ENCODE data around the gene SPEM3. TPM values are rescaled to one million over a fixed set of nuclear protein-coding genes. Genes with fewer than 3 reads are reported as not detected.

SPEM3 gene
- total RNA-seq, 3 donors from 2014 or later = not detected

DNA sequence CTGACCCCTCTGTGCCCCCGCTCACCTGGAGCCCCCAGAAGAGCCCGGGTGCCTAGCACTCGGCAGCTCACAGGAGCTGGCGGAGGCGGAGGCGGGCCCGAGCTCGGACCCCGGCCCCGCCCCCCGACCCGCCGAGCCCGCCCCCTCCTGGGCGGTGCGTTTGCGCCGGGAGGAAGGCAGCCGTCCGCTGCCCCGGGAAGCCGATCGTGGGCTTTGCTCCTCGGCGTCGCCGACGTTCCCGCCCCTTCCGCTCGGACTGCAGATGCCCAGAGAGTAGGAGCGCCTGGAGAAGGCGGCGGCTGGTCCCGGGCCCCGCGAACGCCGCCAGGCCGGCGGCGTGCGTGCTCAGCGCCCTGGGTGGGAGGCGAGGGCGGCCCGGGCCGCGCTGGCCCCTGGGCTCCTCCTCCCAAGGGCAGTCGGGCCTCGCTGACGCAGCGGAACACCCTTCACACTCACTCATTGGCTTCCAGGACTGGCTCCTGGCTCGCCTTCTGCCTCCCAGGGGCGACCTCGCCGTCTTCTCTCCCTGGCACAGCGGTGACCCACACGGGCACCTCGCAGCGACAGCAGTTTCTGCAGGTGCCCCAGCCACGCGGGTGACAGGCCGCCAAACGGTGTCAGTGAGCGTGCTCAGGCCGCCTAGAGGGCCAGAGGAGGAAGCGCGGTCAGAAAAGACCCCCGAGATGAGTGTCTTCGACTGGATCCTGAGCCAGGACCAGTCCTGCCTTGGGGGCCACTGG, 34.0 kb upstream of the SPEM3 start, which contains the start of gene PLSCR3:
Gene PLSCR3, minus strand, starts transcription at position 74 of the 740 bp plus-strand sequence. CDS start 415 bp downstream, outside the sequence.
- Histone ChIP-seq H3K27ac (peak within 1 kb of the TSS; percentile 89 to 94), H3K4me3 (peak within 1 kb of the TSS; percentile 85 to 90 (median 90)), H3K36me3 (no peaks in the 10 kb centered on the region), H3K27me3 (no peaks in the 10 kb centered on the region), H3K4me1 (peaks cover 0 to 7% of the 10 kb centered on the region in 2 donors), H3K9me3 (no peaks in the 10 kb centered on the region)
- TF ChIP-seq POLR2A (IDR thresholded peaks at IDR 0.05) = peak; percentile 27
- TF ChIP-seq, protein P1, sequence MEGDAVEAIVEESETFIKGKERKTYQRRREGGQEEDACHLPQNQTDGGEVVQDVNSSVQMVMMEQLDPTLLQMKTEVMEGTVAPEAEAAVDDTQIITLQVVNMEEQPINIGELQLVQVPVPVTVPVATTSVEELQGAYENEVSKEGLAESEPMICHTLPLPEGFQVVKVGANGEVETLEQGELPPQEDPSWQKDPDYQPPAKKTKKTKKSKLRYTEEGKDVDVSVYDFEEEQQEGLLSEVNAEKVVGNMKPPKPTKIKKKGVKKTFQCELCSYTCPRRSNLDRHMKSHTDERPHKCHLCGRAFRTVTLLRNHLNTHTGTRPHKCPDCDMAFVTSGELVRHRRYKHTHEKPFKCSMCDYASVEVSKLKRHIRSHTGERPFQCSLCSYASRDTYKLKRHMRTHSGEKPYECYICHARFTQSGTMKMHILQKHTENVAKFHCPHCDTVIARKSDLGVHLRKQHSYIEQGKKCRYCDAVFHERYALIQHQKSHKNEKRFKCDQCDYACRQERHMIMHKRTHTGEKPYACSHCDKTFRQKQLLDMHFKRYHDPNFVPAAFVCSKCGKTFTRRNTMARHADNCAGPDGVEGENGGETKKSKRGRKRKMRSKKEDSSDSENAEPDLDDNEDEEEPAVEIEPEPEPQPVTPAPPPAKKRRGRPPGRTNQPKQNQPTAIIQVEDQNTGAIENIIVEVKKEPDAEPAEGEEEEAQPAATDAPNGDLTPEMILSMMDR (IDR thresholded peaks at IDR 0.05) = peak; percentile 55 to 64 (median 56)
- TF ChIP-seq POLR2AphosphoS5 (IDR thresholded peaks at IDR 0.05) = peak; percentile 48 to 86 (median 77)
- intact Hi-C loops (cut with DNase I; ENCODE audit: low total_unique reads) = loop anchor here (5.0 kb wide), 1 partner anchor 772 kb away; no protein-coding TSS in a partner anchor
- DNase-seq (ENCODE audit: low spot score in 2 of 2) = peak; percentile 79 to 80

DNA sequence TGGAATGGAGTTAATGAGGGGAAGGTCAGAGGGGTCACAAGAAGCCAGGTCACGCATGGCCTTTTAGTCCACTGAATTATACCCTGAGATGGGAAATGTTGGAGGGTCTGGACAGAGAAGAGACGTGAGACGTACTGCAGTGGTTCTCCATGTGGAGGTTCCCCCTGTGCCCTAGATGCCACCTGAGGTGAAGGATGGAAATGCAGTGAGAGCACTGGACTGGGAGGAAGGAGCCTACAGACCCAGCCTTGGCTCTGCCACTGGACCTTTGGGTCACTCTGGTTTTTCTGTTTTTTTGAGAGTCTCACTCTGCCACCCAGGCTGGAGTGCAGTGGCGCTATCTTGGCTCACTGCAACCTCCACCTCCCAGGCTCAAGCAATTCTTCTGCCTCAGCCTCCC, 32.5 kb upstream of the SPEM3 start:
- Histone ChIP-seq H3K9me3 (no peaks in the 10 kb centered on the region), H3K36me3 (no peaks in the 10 kb centered on the region), H3K27me3 (no peaks in the 10 kb centered on the region), H3K27ac (no peak overlapping the region), H3K4me3 (no peak overlapping the region), H3K4me1 (peaks cover 0 to 7% of the 10 kb centered on the region in 2 donors)
- intact Hi-C loops (cut with DNase I; ENCODE audit: low total_unique reads) = loop anchor here (5.0 kb wide), 1 partner anchor 774 kb away; no protein-coding TSS in a partner anchor
- TF ChIP-seq, protein P1 (IDR thresholded peaks at IDR 0.05) = no peak
- TF ChIP-seq POLR2A (IDR thresholded peaks at IDR 0.05) (no peak), POLR2AphosphoS5 (IDR thresholded peaks at IDR 0.05) (no peak)
- DNase-seq (ENCODE audit: low spot score in 2 of 2) = no peak

- Histone ChIP-seq H3K9me3 (no peaks in the 10 kb centered on the region), H3K4me1 (peaks cover 0 to 8% of the 10 kb centered on the region in 2 donors), H3K27me3 (no peaks in the 10 kb centered on the region), H3K36me3 (no peaks in the 10 kb centered on the region), H3K27ac (no peak overlapping the region), H3K4me3 (no peak overlapping the region)
- no peak for DNase-seq (ENCODE audit: low spot score in 2 of 2)
- TF ChIP-seq, protein P1 (IDR thresholded peaks at IDR 0.05) = no peak
- no peak for TF ChIP-seq POLR2A (IDR thresholded peaks at IDR 0.05)
- TF ChIP-seq POLR2AphosphoS5 (IDR thresholded peaks at IDR 0.05) = no peak
- intact Hi-C loops (cut with DNase I; ENCODE audit: low total_unique reads) = loop anchor here (5.0 kb wide), 1 partner anchor 776 kb away; no protein-coding TSS in a partner anchor
Observed at GRCh38 chr17:7398612-7399011, 30.0 kb upstream of the SPEM3 start.

DNA sequence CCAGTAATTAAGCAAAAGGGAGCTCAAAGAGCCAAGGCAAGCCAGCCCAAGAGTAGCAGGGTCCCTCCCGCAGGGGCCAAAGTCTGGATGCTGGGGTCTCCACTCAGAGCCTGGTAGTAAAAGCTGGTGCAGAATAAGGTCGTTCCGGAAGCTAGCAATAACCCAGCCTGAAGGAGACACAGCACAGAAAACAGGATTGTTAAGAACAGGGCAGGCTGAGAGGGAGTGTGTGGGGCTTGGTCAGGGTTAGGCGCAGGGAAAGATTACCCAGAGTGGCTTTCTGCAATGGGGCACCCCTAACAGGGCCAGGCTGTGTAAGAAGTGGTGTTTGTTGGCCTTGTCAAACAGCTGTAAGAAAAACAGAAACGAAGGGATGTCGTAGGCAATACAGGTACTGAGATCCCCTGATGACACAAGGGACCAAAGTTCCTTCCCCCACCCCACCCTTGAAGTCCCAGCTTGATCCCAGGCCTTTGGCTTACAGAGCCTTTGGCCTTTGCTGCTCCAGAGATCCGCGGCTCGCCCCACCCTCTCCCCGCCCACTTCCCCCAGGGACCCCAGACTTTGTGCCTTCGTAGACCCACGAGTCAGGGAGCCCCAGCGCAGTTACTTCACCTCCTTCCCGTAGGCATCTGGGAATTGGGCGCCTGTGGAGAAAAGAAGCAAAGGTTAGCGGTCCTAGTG, 25.5 kb upstream of the SPEM3 start:
- Histone ChIP-seq H3K9me3 (no peaks in the 10 kb centered on the region), H3K36me3 (no peaks in the 10 kb centered on the region), H3K4me1 (peaks cover 4 to 8% of the 10 kb centered on the region in 2 donors), H3K27me3 (no peaks in the 10 kb centered on the region), H3K27ac (peak overlapping the region; percentile 84 to 92), H3K4me3 (peak overlapping the region; percentile 57 to 89 (median 80))
- TF ChIP-seq, protein P1 (IDR thresholded peaks at IDR 0.05) = no peak
- TF ChIP-seq POLR2AphosphoS5 (IDR thresholded peaks at IDR 0.05) = no peak
- TF ChIP-seq POLR2A (IDR thresholded peaks at IDR 0.05) = no peak
- intact Hi-C loops (cut with DNase I; ENCODE audit: low total_unique reads) = no loop called here
- no peak for DNase-seq (ENCODE audit: low spot score in 2 of 2)

DNA sequence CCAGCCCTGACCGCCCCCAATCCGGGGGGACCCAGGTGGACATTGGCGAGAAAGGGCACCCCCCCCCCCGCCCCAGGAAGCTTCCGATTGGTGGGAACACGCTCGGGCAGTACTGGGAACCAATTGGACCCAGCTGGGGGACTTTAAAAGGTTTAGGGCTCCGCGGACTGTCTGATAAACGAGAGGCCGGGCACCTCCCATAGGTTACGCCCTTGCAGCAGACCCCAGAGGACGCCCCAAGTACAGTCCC, 25.0 kb upstream of the SPEM3 start:
- Histone ChIP-seq H3K27me3 (no peaks in the 10 kb centered on the region), H3K4me3 (peak overlapping the region; percentile 57 to 89 (median 80)), H3K36me3 (no peaks in the 10 kb centered on the region), H3K4me1 (peaks cover 4 to 8% of the 10 kb centered on the region in 2 donors), H3K27ac (peak overlapping the region; percentile 84 to 92), H3K9me3 (no peaks in the 10 kb centered on the region)
- DNase-seq (ENCODE audit: low spot score in 2 of 2) = no peak
- TF ChIP-seq POLR2AphosphoS5 (IDR thresholded peaks at IDR 0.05) = no peak
- TF ChIP-seq, protein P1 (IDR thresholded peaks at IDR 0.05) = peak in 1 of 3 donors; percentile 27
- intact Hi-C loops (cut with DNase I; ENCODE audit: low total_unique reads) = no loop called here
